Measurements from ENCODE around the gene ST6GALNAC4.

The ST6GALNAC4 gene

GRCh38 chr9:127912296-127912695 lies 4.5 kb downstream of the ST6GALNAC4 start:
- no peak for DNase-seq (ENCODE audit: low read depth in 2 of 2)

- DNase-seq (ENCODE audit: low read depth in 2 of 2): no peak
These were observed 6.1 kb downstream of the ST6GALNAC4 start for GRCh38 chr9:127910613-127911205.

GRCh38 chr9:127909839-127910273 lies 7.0 kb downstream of the ST6GALNAC4 start:
- DNase-seq (ENCODE audit: low read depth in 2 of 2): no peak

- DNase-seq (ENCODE audit: low read depth in 2 of 2): no peak
These were observed 8.2 kb downstream of the ST6GALNAC4 start for GRCh38 chr9:127908660-127908926.

- no peak for DNase-seq (ENCODE audit: low read depth in 2 of 2)
These were observed 8.8 kb downstream of the ST6GALNAC4 start for GRCh38 chr9:127907867-127908659.

- DNase-seq (ENCODE audit: low read depth in 2 of 2): peak; percentile 34 to 43
These were observed 11.1 kb downstream of the ST6GALNAC4 start for GRCh38 chr9:127905788-127906191.

GRCh38 chr9:127905004-127905728 lies 11.7 kb downstream of the ST6GALNAC4 start:
- DNase-seq (ENCODE audit: low read depth in 2 of 2): peak in 1 of 2 donors; percentile 32

- DNase-seq (ENCODE audit: low read depth in 2 of 2): no peak
These were observed 12.3 kb downstream of the ST6GALNAC4 start for GRCh38 chr9:127904561-127905003.

GRCh38 chr9:127903557-127904475 lies 13.0 kb downstream of the ST6GALNAC4 start:
- DNase-seq (ENCODE audit: low read depth in 2 of 2): peak; percentile 51 to 55

GRCh38 chr9:127899128-127899943 lies 17.5 kb downstream of the ST6GALNAC4 start, which contains the start of gene ST6GALNAC6:
ST6GALNAC6 (minus strand) TSS chr9:127899603; CDS start chr9:127897981, 1,622 bp downstream.
- DNase-seq (ENCODE audit: low read depth in 2 of 2): peak in 1 of 2 donors; percentile 50

GRCh38 chr9:127898433-127899127 lies 18.3 kb downstream of the ST6GALNAC4 start:
- no peak for DNase-seq (ENCODE audit: low read depth in 2 of 2)

- no peak for DNase-seq (ENCODE audit: low read depth in 2 of 2)
These were observed 19.6 kb downstream of the ST6GALNAC4 start for GRCh38 chr9:127897193-127897692.

- DNase-seq (ENCODE audit: low read depth in 2 of 2): no peak
These were observed 20.2 kb downstream of the ST6GALNAC4 start for GRCh38 chr9:127896395-127897192.

- DNase-seq (ENCODE audit: low read depth in 2 of 2): no peak
These were observed 21.0 kb downstream of the ST6GALNAC4 start for GRCh38 chr9:127895811-127896210.

- no peak for DNase-seq (ENCODE audit: low read depth in 2 of 2)
These were observed 23.4 kb downstream of the ST6GALNAC4 start for GRCh38 chr9:127893392-127893791.

- no peak for DNase-seq (ENCODE audit: low read depth in 2 of 2)
These were observed 24.0 kb downstream of the ST6GALNAC4 start for GRCh38 chr9:127892831-127893230.

- DNase-seq (ENCODE audit: low read depth in 2 of 2): no peak
These were observed 26.8 kb downstream of the ST6GALNAC4 start for GRCh38 chr9:127890053-127890452.

- DNase-seq (ENCODE audit: low read depth in 2 of 2): no peak
These were observed 29.0 kb downstream of the ST6GALNAC4 start for GRCh38 chr9:127887792-127888191.

GRCh38 chr9:127886401-127886972 lies 30.4 kb downstream of the ST6GALNAC4 start:
- DNase-seq (ENCODE audit: low read depth in 2 of 2): no peak
